Neural cell (in vitro differentiated cells): ENCODE results near the gene PDLIM5. TPM values are rescaled to one million over a fixed set of nuclear protein-coding genes. Genes with fewer than 3 reads are reported as not detected.
"Not testable (repeated sequence)": the region's sequence is repeated elsewhere in the genome, so short reads cannot be mapped to it uniquely, and the experiment has no call there.

ENCODE experiments used
- H2AFZ ChIP-seq: fragments of 200-600, 300-800 bp; sonication (generic), shearing (Covaris generic); 2 replicates; pipeline ENCODE4 v1.6.0; 2014; ENCODE audit warnings: low read depth, mild to moderate bottlenecking, antibody characterized with exemption, low read length, moderate library complexity
- H3F3A ChIP-seq: fragments of 200-600 bp; shearing (Covaris generic); 2 replicates; pipeline ENCODE4 v1.6.1; 2016; ENCODE audit warnings: mild to moderate bottlenecking, moderate library complexity, mixed read lengths, antibody characterized with exemption, low read length; ENCODE audit not compliant: insufficient read depth, poor library complexity, severe bottlenecking
- H3K27ac ChIP-seq: fragments of 200-600, 300-800 bp; sonication (generic), shearing (Covaris generic); 2 replicates; pipeline ENCODE4 v1.5.1; 2014; ENCODE audit warnings: mild to moderate bottlenecking, low read length, moderate library complexity
- H3K27me3 ChIP-seq: fragments of 300-800, 200-600 bp; sonication (generic), shearing (Covaris generic); 2 replicates; pipeline ENCODE4 v1.6.0; 2014; ENCODE audit warnings: mild to moderate bottlenecking, low read depth, low read length, moderate library complexity; ENCODE audit not compliant: insufficient read depth
- H3K36me3 ChIP-seq: fragments of 300-800, 200-600 bp; sonication (generic), shearing (Covaris generic); 2 replicates; pipeline ENCODE4 v1.5.1; 2014; ENCODE audit warnings: mild to moderate bottlenecking, antibody characterized with exemption, low read length, moderate library complexity; ENCODE audit not compliant: insufficient read depth
- H3K4me2 ChIP-seq: fragments of 300-800, 200-600 bp; sonication (generic), shearing (Covaris generic); 2 replicates; pipeline ENCODE4 v1.6.0; 2014; ENCODE audit warnings: mild to moderate bottlenecking, low read length
- H3K4me3 ChIP-seq: fragments of 300-800, 200-600 bp; sonication (generic), shearing (Covaris generic); 2 replicates; pipeline ENCODE4 v1.5.1; 2014; ENCODE audit warnings: mild to moderate bottlenecking, low read length, moderate library complexity
- H3K79me2 ChIP-seq: fragments of 200-600 bp; shearing (Covaris generic); replicated peaks from 2 replicates; pipeline ENCODE4 v1.6.0; 2014; ENCODE audit warnings: mild to moderate bottlenecking, low read length, moderate library complexity; ENCODE audit not compliant: insufficient read depth
- H3K9ac ChIP-seq: fragments of 300-800, 200-600 bp; sonication (generic), shearing (Covaris generic); 2 replicates; pipeline ENCODE4 v1.6.1; 2016; ENCODE audit warnings: mild to moderate bottlenecking, low read length, mixed read lengths
- H3K9me2 ChIP-seq: fragments of 200-600 bp; shearing (Covaris generic); 2 replicates; pipeline ENCODE4 v1.6.1; 2016; ENCODE audit warnings: mild to moderate bottlenecking, low read length, mixed read lengths; ENCODE audit not compliant: insufficient read depth
- H3K9me3 ChIP-seq: fragments of 200-600, 300-800 bp; sonication (generic), shearing (Covaris generic); 2 replicates; pipeline ENCODE4 v1.6.1; 2016; ENCODE audit warnings: mild to moderate bottlenecking, mixed run types, low read length, moderate library complexity, mixed read lengths
- H4K20me1 ChIP-seq: fragments of 200-600 bp; shearing (Covaris generic); 2 replicates; pipeline ENCODE4 v1.6.1; 2016; ENCODE audit warnings: mild to moderate bottlenecking, mixed run types; ENCODE audit not compliant: insufficient read depth
- EP300 ChIP-seq: fragments of 450-650 bp; conservative IDR thresholded peaks from 2 replicates; pipeline ENCODE4 v1.6.1; 2014; ENCODE audit warnings: antibody characterized with exemption, mild to moderate bottlenecking, moderate library complexity; ENCODE audit not compliant: poor library complexity, severe bottlenecking
- EZH2 ChIP-seq: fragments of 200-600, 300-800 bp; shearing (Covaris generic), sonication (generic); IDR thresholded peaks from 2 replicates; pipeline ENCODE4 v1.6.1; 2014; ENCODE audit warnings: antibody characterized with exemption, low read length, borderline replicate concordance, mild to moderate bottlenecking; ENCODE audit not compliant: insufficient read depth, poor library complexity, severe bottlenecking
- MXI1 ChIP-seq: fragments of 450-650 bp; conservative IDR thresholded peaks from 2 replicates; pipeline ENCODE4 v1.6.1; 2014; ENCODE audit warnings: antibody characterized with exemption, mild to moderate bottlenecking; ENCODE audit not compliant: poor library complexity, severe bottlenecking
- POLR2AphosphoS5 ChIP-seq: IDR thresholded peaks from 2 replicates; pipeline ENCODE4 v1.6.1; 2012
- RAD21 ChIP-seq: fragments of 450-650 bp; conservative IDR thresholded peaks from 2 replicates; pipeline ENCODE4 v1.6.1; 2014; ENCODE audit warnings: antibody characterized with exemption, mild to moderate bottlenecking, moderate library complexity
- SMC3 ChIP-seq: fragments of 450-650 bp; conservative IDR thresholded peaks from 2 replicates; pipeline ENCODE4 v1.6.1; 2014; ENCODE audit warnings: antibody characterized with exemption, mild to moderate bottlenecking, moderate library complexity; ENCODE audit not compliant: poor library complexity
- TAF1 ChIP-seq: IDR thresholded peaks from 2 replicates; pipeline ENCODE4 v1.6.1; 2012; ENCODE audit warnings: low read depth
- polyA plus RNA-seq: library from polyadenylated mRNA; depleted of rRNA; stranded (reverse); fragments of >200 nt; gene quantifications from 2 replicates; pipeline ENCODE4 v1.2.3, GENCODE V29; 2014
- TF ChIP-seq, protein P1 (sequence below): IDR thresholded peaks from 2 replicates; pipeline ENCODE4 v1.6.1; 2012; ENCODE audit warnings: borderline replicate concordance
- TF ChIP-seq, protein P2 (sequence below): fragments of 450-650 bp; IDR thresholded peaks from 2 replicates; pipeline ENCODE4 v1.5.1; 2014; ENCODE audit warnings: antibody characterized with exemption, mild to moderate bottlenecking, moderate library complexity; ENCODE audit not compliant: poor library complexity, severe bottlenecking

Gene PDLIM5
- polyA plus RNA-seq, 1 donor from 2014 or later, result 1.6 TPM

DNA sequence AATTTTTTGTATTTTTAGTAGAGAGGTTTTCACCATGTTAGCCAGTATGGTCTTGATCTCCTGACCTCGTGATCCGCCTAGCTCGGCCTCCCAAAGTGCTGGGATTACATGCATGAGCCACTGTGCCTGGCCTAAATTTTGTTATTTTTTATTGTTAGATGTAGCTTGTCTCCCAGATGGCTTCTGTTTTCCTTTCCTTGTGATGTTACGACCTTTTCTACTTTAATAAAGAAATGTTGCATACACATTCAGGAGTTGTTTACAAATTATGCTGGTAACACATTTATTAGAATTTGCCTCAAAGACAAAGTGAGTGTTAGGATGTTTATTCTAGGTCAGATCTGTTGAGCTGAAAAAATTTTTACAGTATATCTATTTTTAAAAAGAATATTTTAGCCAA, 18.4 kb downstream of the PDLIM5 start:
- Histone ChIP-seq H3K4me3 (no peak overlapping the region), H4K20me1 (no peaks in the 10 kb centered on the region), H2AFZ (no peak overlapping the region), H3K79me2 (no peaks in the 10 kb centered on the region), H3K9ac (no peak overlapping the region), H3K27me3 (no peaks in the 10 kb centered on the region), H3K9me2 (no peaks in the 10 kb centered on the region), H3K9me3 (no peaks in the 10 kb centered on the region), H3F3A (no peaks in the 10 kb centered on the region), H3K27ac (no peak overlapping the region), H3K36me3 (no peaks in the 10 kb centered on the region), H3K4me2 (no peak overlapping the region)
- TF ChIP-seq RAD21 (no peak), EZH2 (no peak), MXI1 (no peak), POLR2AphosphoS5 (no peak), TAF1 (no peak), EP300 (no peak), SMC3 (no peak)
- TF ChIP-seq, protein P1, sequence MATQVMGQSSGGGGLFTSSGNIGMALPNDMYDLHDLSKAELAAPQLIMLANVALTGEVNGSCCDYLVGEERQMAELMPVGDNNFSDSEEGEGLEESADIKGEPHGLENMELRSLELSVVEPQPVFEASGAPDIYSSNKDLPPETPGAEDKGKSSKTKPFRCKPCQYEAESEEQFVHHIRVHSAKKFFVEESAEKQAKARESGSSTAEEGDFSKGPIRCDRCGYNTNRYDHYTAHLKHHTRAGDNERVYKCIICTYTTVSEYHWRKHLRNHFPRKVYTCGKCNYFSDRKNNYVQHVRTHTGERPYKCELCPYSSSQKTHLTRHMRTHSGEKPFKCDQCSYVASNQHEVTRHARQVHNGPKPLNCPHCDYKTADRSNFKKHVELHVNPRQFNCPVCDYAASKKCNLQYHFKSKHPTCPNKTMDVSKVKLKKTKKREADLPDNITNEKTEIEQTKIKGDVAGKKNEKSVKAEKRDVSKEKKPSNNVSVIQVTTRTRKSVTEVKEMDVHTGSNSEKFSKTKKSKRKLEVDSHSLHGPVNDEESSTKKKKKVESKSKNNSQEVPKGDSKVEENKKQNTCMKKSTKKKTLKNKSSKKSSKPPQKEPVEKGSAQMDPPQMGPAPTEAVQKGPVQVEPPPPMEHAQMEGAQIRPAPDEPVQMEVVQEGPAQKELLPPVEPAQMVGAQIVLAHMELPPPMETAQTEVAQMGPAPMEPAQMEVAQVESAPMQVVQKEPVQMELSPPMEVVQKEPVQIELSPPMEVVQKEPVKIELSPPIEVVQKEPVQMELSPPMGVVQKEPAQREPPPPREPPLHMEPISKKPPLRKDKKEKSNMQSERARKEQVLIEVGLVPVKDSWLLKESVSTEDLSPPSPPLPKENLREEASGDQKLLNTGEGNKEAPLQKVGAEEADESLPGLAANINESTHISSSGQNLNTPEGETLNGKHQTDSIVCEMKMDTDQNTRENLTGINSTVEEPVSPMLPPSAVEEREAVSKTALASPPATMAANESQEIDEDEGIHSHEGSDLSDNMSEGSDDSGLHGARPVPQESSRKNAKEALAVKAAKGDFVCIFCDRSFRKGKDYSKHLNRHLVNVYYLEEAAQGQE, result no peak
- TF ChIP-seq, protein P2, sequence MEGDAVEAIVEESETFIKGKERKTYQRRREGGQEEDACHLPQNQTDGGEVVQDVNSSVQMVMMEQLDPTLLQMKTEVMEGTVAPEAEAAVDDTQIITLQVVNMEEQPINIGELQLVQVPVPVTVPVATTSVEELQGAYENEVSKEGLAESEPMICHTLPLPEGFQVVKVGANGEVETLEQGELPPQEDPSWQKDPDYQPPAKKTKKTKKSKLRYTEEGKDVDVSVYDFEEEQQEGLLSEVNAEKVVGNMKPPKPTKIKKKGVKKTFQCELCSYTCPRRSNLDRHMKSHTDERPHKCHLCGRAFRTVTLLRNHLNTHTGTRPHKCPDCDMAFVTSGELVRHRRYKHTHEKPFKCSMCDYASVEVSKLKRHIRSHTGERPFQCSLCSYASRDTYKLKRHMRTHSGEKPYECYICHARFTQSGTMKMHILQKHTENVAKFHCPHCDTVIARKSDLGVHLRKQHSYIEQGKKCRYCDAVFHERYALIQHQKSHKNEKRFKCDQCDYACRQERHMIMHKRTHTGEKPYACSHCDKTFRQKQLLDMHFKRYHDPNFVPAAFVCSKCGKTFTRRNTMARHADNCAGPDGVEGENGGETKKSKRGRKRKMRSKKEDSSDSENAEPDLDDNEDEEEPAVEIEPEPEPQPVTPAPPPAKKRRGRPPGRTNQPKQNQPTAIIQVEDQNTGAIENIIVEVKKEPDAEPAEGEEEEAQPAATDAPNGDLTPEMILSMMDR, result no peak

DNA sequence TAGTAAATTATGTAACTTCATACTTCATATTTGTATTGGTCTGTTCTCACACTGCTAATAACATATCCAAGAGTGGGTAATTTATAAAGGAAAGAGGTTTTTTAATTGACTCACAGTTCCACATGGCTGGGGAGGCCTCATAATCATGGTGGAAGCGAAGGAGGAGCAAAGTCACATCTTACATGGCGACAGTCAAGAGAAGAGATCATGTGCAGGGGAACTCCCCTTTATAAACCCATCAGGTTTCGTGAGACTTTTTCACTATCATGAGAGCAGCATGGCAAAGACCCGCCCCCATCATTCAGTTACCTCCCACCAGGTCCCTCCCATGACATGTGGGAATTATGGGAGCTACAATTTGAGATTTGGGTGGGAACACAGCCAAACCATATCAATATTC, 19.0 kb downstream of the PDLIM5 start:
- not testable (repeated sequence) for H3K9me3 ChIP-seq, H3K9ac ChIP-seq, H3K36me3 ChIP-seq, H3K27me3 ChIP-seq, H3K9me2 ChIP-seq, H3K79me2 ChIP-seq, H3F3A ChIP-seq, H3K4me3 ChIP-seq, H4K20me1 ChIP-seq, H3K4me2 ChIP-seq, H2AFZ ChIP-seq, H3K27ac ChIP-seq
